Neuronal stem cell (in vitro differentiated cells): ENCODE data around the gene DENND6A.

Experiments
- DNase-seq: peaks from one replicate; pipeline ENCODE4 v3.0.0-alpha.2; 2013; ENCODE audit warnings: low spot score
- H2AFZ ChIP-seq: one replicate; pipeline ENCODE4 v1.6.1; 2013; ENCODE audit warnings: mild to moderate bottlenecking, low read length, inconsistent platforms
- H2AK5ac ChIP-seq: 2 replicates; pipeline ENCODE4 v1.6.1; 2013; ENCODE audit warnings: low read depth, mild to moderate bottlenecking, inconsistent platforms, low read length, moderate library complexity, mixed read lengths
- H2BK120ac ChIP-seq: 2 replicates; pipeline ENCODE4 v1.6.1; 2013; ENCODE audit warnings: low read depth, mild to moderate bottlenecking, inconsistent platforms, low read length, moderate library complexity, mixed read lengths
- H2BK12ac ChIP-seq: one replicate; pipeline ENCODE4 v1.6.1; 2013; ENCODE audit warnings: low read length, inconsistent platforms
- H2BK15ac ChIP-seq: 2 replicates; pipeline ENCODE4 v1.6.1; 2013; ENCODE audit warnings: mild to moderate bottlenecking, low read length, inconsistent platforms, mixed read lengths
- H2BK5ac ChIP-seq: one replicate; pipeline ENCODE4 v1.6.1; 2013; ENCODE audit warnings: inconsistent platforms, mild to moderate bottlenecking, low read length, moderate library complexity
- H3K14ac ChIP-seq: one replicate; pipeline ENCODE4 v1.6.1; 2013; ENCODE audit warnings: low read length, inconsistent platforms
- H3K18ac ChIP-seq: 2 replicates; pipeline ENCODE4 v1.6.1; 2013; ENCODE audit warnings: low read length, inconsistent platforms
- H3K23ac ChIP-seq: 2 replicates; pipeline ENCODE4 v1.6.1; 2013; ENCODE audit warnings: low read depth, mild to moderate bottlenecking, mixed read lengths, low read length, inconsistent platforms; ENCODE audit not compliant: poor library complexity
- H3K27ac ChIP-seq: replicated peaks from 3 replicates; pipeline ENCODE4 v1.5.1; 2013; ENCODE audit warnings: low read length, inconsistent platforms
- H3K27me3 ChIP-seq, 3 experiments: 2 replicates each; pipeline ENCODE4 v1.6.1; 2013; ENCODE audit warnings: low read length in 3 of 3, mild to moderate bottlenecking in 2 of 3, inconsistent platforms in 1 of 3, low read depth in 1 of 3, mixed read lengths in 1 of 3, moderate library complexity in 1 of 3; ENCODE audit not compliant: control insufficient read depth in 3 of 3, insufficient read depth in 3 of 3
- H3K36me3 ChIP-seq, 2 donors: replicated peaks in 1 of 2; 2 replicates each; pipeline ENCODE4 v1.6.1; 2013; ENCODE audit warnings: low read length in 2 of 2; ENCODE audit not compliant: control insufficient read depth in 2 of 2, insufficient read depth in 2 of 2
- H3K4ac ChIP-seq: 2 replicates; pipeline ENCODE4 v1.6.1; 2013; ENCODE audit warnings: inconsistent platforms, mild to moderate bottlenecking, low read length, moderate library complexity
- H3K4me1 ChIP-seq, 2 donors: 1 replicate in 1 of 2; 2 replicates in 1 of 2; pipeline ENCODE4 v1.6.1; 2013; ENCODE audit warnings: low read length in 2 of 2, low read depth in 1 of 2; ENCODE audit not compliant: control insufficient read depth in 2 of 2, insufficient read depth in 1 of 2
- H3K4me2 ChIP-seq: one replicate; pipeline ENCODE4 v1.6.1; 2013; ENCODE audit warnings: mild to moderate bottlenecking, low read length, inconsistent platforms; ENCODE audit not compliant: insufficient read depth, poor library complexity, severe bottlenecking
- H3K4me3 ChIP-seq, 2 donors: 2 replicates each; pipeline ENCODE4 v1.5.1; 2013; ENCODE audit warnings: low read length in 2 of 2, mild to moderate bottlenecking in 2 of 2, inconsistent platforms in 1 of 2, moderate library complexity in 1 of 2
- H3K79me1 ChIP-seq: one replicate; pipeline ENCODE4 v1.6.1; 2013; ENCODE audit warnings: low read depth, mild to moderate bottlenecking, inconsistent platforms, low read length, moderate library complexity
- H3K9ac ChIP-seq: one replicate; pipeline ENCODE4 v1.6.1; 2013; ENCODE audit warnings: mild to moderate bottlenecking, low read depth, low read length, inconsistent platforms; ENCODE audit not compliant: poor library complexity
- H3K9me3 ChIP-seq, 2 donors: replicated peaks in 1 of 2; 2 replicates each; pipeline versions ENCODE3 to v1.6.1; 2013; ENCODE audit warnings: low read length in 2 of 2, mild to moderate bottlenecking in 2 of 2, inconsistent platforms in 1 of 2, low read depth in 1 of 2, mixed read lengths in 1 of 2, moderate library complexity in 1 of 2; ENCODE audit not compliant: control insufficient read depth in 2 of 2, insufficient read depth in 1 of 2
- H4K8ac ChIP-seq: one replicate; pipeline ENCODE4 v1.6.1; 2013; ENCODE audit warnings: low read depth, mild to moderate bottlenecking, inconsistent platforms, low read length, moderate library complexity
- H4K91ac ChIP-seq: one replicate; pipeline ENCODE4 v1.6.1; 2013; ENCODE audit warnings: low read length, low read depth, mild to moderate bottlenecking, inconsistent platforms; ENCODE audit not compliant: poor library complexity
- WGBS, 2 donors: extraction: QIAGEN DNeasy Blood & Tissue Kit; methylation state at CpG; one replicate each; pipeline ENCODE4 v1.1.7; 2013; ENCODE audit warnings: missing lambda C conversion rate in 2 of 2, mixed read lengths in 1 of 2; ENCODE audit not compliant: insufficient read length in 2 of 2, insufficient replicate concordance in 1 of 2; ENCODE audit errors: extremely low coverage in 2 of 2; 5-methylcytosine and 5-hydroxymethylcytosine counted together

Gene DENND6A

GRCh38 chr3:57659806-57660439 lies 33.0 kb downstream of the DENND6A start:
- Histone ChIP-seq H3K9ac (no peak overlapping the region), H3K18ac (no peak overlapping the region), H4K8ac (no peak overlapping the region), H2AK5ac (no peak overlapping the region), H2BK15ac (no peak overlapping the region), H3K4me3 (no peak overlapping the region), H3K4me2 (no peak overlapping the region), H2BK5ac (no peak overlapping the region), H3K14ac (no peak overlapping the region), H3K27me3 (no peaks in the 10 kb centered on the region), H3K9me3 (no peaks in the 10 kb centered on the region), H3K23ac (no peak overlapping the region), H2AFZ (no peak overlapping the region), H3K4me1 (no peaks in the 10 kb centered on the region), H4K91ac (no peak overlapping the region), H2BK12ac (no peak overlapping the region), H3K27ac (no peak overlapping the region), H3K36me3 (peaks cover 4 to 94% of the 10 kb centered on the region in 2 donors), H2BK120ac (no peak overlapping the region), H3K4ac (no peak overlapping the region), H3K79me1 (no peaks in the 10 kb centered on the region)
- no peak for DNase-seq
- WGBS, 2 donors = no CpG with 5 or more reads among the region's 4 CpGs

GRCh38 chr3:57659004-57659673 lies 33.7 kb downstream of the DENND6A start:
- Histone ChIP-seq H4K91ac (no peak overlapping the region), H2AK5ac (no peak overlapping the region), H3K4ac (no peak overlapping the region), H4K8ac (no peak overlapping the region), H3K18ac (no peak overlapping the region), H3K27ac (no peak overlapping the region), H3K79me1 (no peaks in the 10 kb centered on the region), H3K27me3 (no peaks in the 10 kb centered on the region), H2AFZ (no peak overlapping the region), H3K4me3 (no peak overlapping the region), H2BK120ac (no peak overlapping the region), H2BK15ac (no peak overlapping the region), H2BK5ac (no peak overlapping the region), H3K4me1 (no peaks in the 10 kb centered on the region), H3K9ac (no peak overlapping the region), H3K9me3 (no peaks in the 10 kb centered on the region), H3K4me2 (no peak overlapping the region), H3K36me3 (peaks cover 4 to 95% of the 10 kb centered on the region in 2 donors), H2BK12ac (no peak overlapping the region), H3K23ac (no peak overlapping the region), H3K14ac (no peak overlapping the region)
- DNase-seq = no peak
- WGBS, 2 donors = no CpG with 5 or more reads among the region's 1 CpG

DNA sequence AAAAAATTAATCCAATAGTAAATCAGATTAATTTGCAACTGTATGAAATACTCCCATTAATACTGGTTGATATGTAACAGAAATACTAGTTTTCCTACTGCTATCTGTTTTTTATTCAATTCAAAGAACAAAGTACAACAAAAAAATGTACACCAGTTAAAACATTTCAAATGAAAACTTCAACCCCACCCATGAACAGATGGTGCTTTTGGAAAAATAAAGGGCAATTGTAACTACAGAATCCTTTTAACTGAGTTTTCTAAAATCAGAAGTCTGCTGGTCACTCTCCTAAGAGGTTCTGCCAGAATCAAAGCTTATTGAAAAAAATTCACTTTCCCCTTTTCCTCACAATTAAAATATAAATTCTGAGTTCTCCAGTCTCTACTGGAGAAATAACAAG lies 34.3 kb downstream of the DENND6A start:
- Histone ChIP-seq H3K79me1 (no peaks in the 10 kb centered on the region), H3K9me3 (no peaks in the 10 kb centered on the region), H3K36me3 (peaks cover 4 to 90% of the 10 kb centered on the region in 2 donors), H4K91ac (no peak overlapping the region), H3K4me1 (no peaks in the 10 kb centered on the region), H3K18ac (no peak overlapping the region), H3K4ac (no peak overlapping the region), H3K27me3 (no peaks in the 10 kb centered on the region), H2BK12ac (no peak overlapping the region), H3K9ac (no peak overlapping the region), H4K8ac (no peak overlapping the region), H3K4me3 (no peak overlapping the region), H3K23ac (no peak overlapping the region), H2BK5ac (no peak overlapping the region), H3K27ac (no peak overlapping the region), H3K14ac (no peak overlapping the region), H2BK15ac (no peak overlapping the region), H3K4me2 (no peak overlapping the region), H2BK120ac (no peak overlapping the region), H2AFZ (no peak overlapping the region), H2AK5ac (no peak overlapping the region)
- no peak for DNase-seq

DNA sequence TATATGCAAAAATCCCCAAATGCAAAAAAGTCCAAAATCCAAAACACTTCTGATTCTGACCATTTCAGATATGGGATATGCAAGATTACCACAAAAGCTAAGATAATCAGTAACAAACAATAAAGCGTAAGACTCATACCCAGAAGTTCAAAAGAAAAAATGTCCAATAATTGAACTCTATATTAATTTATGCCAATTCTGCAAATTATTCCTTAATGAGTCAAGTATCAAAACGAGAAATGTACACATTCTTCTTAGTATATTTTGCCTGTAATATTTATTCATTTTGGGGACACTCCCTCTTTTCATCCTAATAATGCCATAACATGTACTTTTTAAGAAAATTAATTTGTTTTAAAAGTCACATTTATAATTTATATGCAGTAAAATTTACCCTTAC lies 37.1 kb downstream of the DENND6A start:
- no peak overlapping the region for H2BK15ac ChIP-seq
- H3K23ac ChIP-seq = no peak overlapping the region
- no peaks in the 10 kb centered on the region for H3K79me1 ChIP-seq
- no peaks in the 10 kb centered on the region for H3K9me3 ChIP-seq
- H3K9ac ChIP-seq = no peak overlapping the region
- H3K27ac ChIP-seq = no peak overlapping the region
- DNase-seq = no peak
- no peak overlapping the region for H2AFZ ChIP-seq
- no peaks in the 10 kb centered on the region for H3K27me3 ChIP-seq
- H3K4me2 ChIP-seq = no peak overlapping the region
- H2BK120ac ChIP-seq = no peak overlapping the region
- H3K4me3 ChIP-seq = no peak overlapping the region
- no peak overlapping the region for H2BK5ac ChIP-seq
- no peak overlapping the region for H2AK5ac ChIP-seq
- WGBS, 2 donors = no CpG with 5 or more reads among the region's 2 CpGs
- H3K36me3 ChIP-seq = peaks cover 2 to 88% of the 10 kb centered on the region in 2 donors
- H4K91ac ChIP-seq = no peak overlapping the region
- H3K4ac ChIP-seq = no peak overlapping the region
- H3K14ac ChIP-seq = no peak overlapping the region
- no peak overlapping the region for H3K18ac ChIP-seq
- H4K8ac ChIP-seq = no peak overlapping the region
- H3K4me1 ChIP-seq = no peaks in the 10 kb centered on the region
- H2BK12ac ChIP-seq = no peak overlapping the region
